Amniotic epithelial cell (primary cell): Measurements from ENCODE around the gene CENPO.
"Not testable (repeated sequence)": the region's sequence is repeated elsewhere in the genome, so short reads cannot be mapped to it uniquely, and the experiment has no call there.

Experiments used
- DNase-seq: peaks from one replicate; pipeline ENCODE4 v3.0.0-alpha.2; 2010; ENCODE audit warnings: low read depth

The CENPO gene

GRCh38 chr2:24788816-24789215 is 4.4 kb upstream of the CENPO start:
- DNase-seq: no peak

- DNase-seq: no peak
These were observed 1.8 kb upstream of the CENPO start for GRCh38 chr2:24791452-24791851.

- no peak for DNase-seq
These were observed 717 bp upstream of the CENPO start for GRCh38 chr2:24792542-24792873.

- no peak for DNase-seq
These were observed 673 bp downstream of the CENPO start for GRCh38 chr2:24793761-24794435.

GRCh38 chr2:24797644-24798043 is 4.4 kb downstream of the CENPO start:
- DNase-seq: no peak

- DNase-seq: not testable (repeated sequence)
These were observed 7.3 kb downstream of the CENPO start for GRCh38 chr2:24800487-24800886.

GRCh38 chr2:24805811-24806660 is 12.8 kb downstream of the CENPO start:
- DNase-seq: not testable (repeated sequence)

- DNase-seq: no peak
These were observed 13.4 kb downstream of the CENPO start for GRCh38 chr2:24806661-24807036.

GRCh38 chr2:24809316-24810007 is 16.2 kb downstream of the CENPO start:
- no peak for DNase-seq

- DNase-seq: no peak
These were observed 20.5 kb downstream of the CENPO start for GRCh38 chr2:24813691-24814137.

- DNase-seq: no peak
These were observed 21.3 kb downstream of the CENPO start for GRCh38 chr2:24814516-24814915.

- no peak for DNase-seq
These were observed 21.9 kb downstream of the CENPO start for GRCh38 chr2:24815171-24815570.

- no peak for DNase-seq
These were observed 23.2 kb downstream of the CENPO start for GRCh38 chr2:24816404-24816803.

- DNase-seq: peak; percentile 93
These were observed 23.7 kb downstream of the CENPO start for GRCh38 chr2:24816884-24817283.

- DNase-seq: peak; percentile 70
These were observed 25.5 kb downstream of the CENPO start for GRCh38 chr2:24818721-24819167.

GRCh38 chr2:24819442-24820174 is 26.4 kb downstream of the CENPO start:
- no peak for DNase-seq

GRCh38 chr2:24820175-24820513 is 26.9 kb downstream of the CENPO start:
- no peak for DNase-seq

GRCh38 chr2:24820598-24821432 is 27.6 kb downstream of the CENPO start:
- no peak for DNase-seq

GRCh38 chr2:24821433-24821891 is 28.2 kb downstream of the CENPO start:
- no peak for DNase-seq

GRCh38 chr2:24822049-24822706 is 29.0 kb downstream of the CENPO start:
- DNase-seq: no peak
